SK-N-SH treated with all-trans-retinoic acid at 6 μM for 48 hours (cell line): ENCODE data around the gene ETV1.

ENCODE experiments used
- ARNTL ChIP-seq: fragments of 450-650 bp; formaldehyde crosslinking; IDR thresholded peaks from 2 replicates; pipeline ENCODE4 v1.5.0; 2020; ENCODE audit warnings: low read depth, mild to moderate bottlenecking, moderate library complexity, borderline replicate concordance
- ESRRG ChIP-seq: fragments of 250-450 bp; sonication (Bioruptor Pico); IDR thresholded peaks from 2 replicates; pipeline ENCODE4 v1.6.1; 2021; ENCODE audit warnings: mild to moderate bottlenecking
- PPARA ChIP-seq: fragments of 250-450 bp; sonication (Bioruptor Pico); IDR thresholded peaks from 2 replicates; pipeline ENCODE4 v1.5.0; 2020; ENCODE audit warnings: mild to moderate bottlenecking, borderline replicate concordance
- ZC3H10 ChIP-seq: fragments of 250-450 bp; sonication (Bioruptor Pico); IDR thresholded peaks from 2 replicates; pipeline ENCODE4 v1.5.1; 2021; ENCODE audit warnings: mild to moderate bottlenecking, moderate library complexity
- ZNF565 ChIP-seq: fragments of 450-650 bp; formaldehyde crosslinking; conservative IDR thresholded peaks from 2 replicates; pipeline ENCODE4 v1.5.0; 2020; ENCODE audit warnings: low read depth, mild to moderate bottlenecking, moderate library complexity
- ZNF70 ChIP-seq: fragments of 450-650 bp; formaldehyde crosslinking; IDR thresholded peaks from 2 replicates; pipeline ENCODE4 v1.5.0; 2020; ENCODE audit warnings: mild to moderate bottlenecking, moderate library complexity
- ZNF8 ChIP-seq: fragments of 450-650 bp; formaldehyde crosslinking; IDR thresholded peaks from 2 replicates; pipeline ENCODE4 v1.5.0; 2020; ENCODE audit warnings: mild to moderate bottlenecking, moderate library complexity
- TF ChIP-seq, protein P1 (sequence below): fragments of 250-450 bp; sonication (Bioruptor Pico); IDR thresholded peaks from 2 replicates; pipeline ENCODE4 v1.8.0; 2020; ENCODE audit warnings: mild to moderate bottlenecking, moderate library complexity, borderline replicate concordance
- TF ChIP-seq, protein P2 (sequence below): fragments of 250-450 bp; sonication (Bioruptor Pico); IDR thresholded peaks from 2 replicates; pipeline ENCODE4 v1.5.0; 2020; ENCODE audit warnings: mild to moderate bottlenecking, moderate library complexity

DNA sequence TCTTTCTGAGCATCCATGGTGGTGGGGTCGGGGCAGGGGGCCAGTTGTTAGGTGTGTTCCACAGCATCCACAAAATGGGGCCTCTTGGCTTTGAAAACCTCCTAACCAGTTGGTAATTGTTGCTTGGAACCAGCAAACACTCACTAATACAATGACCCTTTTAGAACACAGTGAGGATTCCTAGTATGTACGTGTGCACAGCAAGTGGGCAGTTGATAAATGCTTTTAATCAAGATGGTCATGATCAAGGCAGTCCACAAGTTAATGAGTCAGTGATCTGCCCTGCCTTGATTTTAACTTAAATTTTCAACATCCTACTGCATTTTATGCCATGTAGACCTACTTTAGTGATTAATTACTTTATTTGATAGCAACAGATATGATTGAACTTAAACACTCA, 103.1 kb downstream of the ETV1 start:
- TF ChIP-seq ESRRG (CRISPR knock-in tag) (no peak), ZNF565 (CRISPR knock-in tag) (no peak), ZNF70 (no peak), ZNF8 (no peak), ZC3H10 (CRISPR knock-in tag) (no peak), PPARA (CRISPR knock-in tag) (no peak), ARNTL (CRISPR knock-in tag) (no peak)
- TF ChIP-seq, protein P1, sequence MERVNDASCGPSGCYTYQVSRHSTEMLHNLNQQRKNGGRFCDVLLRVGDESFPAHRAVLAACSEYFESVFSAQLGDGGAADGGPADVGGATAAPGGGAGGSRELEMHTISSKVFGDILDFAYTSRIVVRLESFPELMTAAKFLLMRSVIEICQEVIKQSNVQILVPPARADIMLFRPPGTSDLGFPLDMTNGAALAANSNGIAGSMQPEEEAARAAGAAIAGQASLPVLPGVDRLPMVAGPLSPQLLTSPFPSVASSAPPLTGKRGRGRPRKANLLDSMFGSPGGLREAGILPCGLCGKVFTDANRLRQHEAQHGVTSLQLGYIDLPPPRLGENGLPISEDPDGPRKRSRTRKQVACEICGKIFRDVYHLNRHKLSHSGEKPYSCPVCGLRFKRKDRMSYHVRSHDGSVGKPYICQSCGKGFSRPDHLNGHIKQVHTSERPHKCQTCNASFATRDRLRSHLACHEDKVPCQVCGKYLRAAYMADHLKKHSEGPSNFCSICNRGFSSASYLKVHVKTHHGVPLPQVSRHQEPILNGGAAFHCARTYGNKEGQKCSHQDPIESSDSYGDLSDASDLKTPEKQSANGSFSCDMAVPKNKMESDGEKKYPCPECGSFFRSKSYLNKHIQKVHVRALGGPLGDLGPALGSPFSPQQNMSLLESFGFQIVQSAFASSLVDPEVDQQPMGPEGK (CRISPR knock-in tag): no peak
- TF ChIP-seq, protein P2, sequence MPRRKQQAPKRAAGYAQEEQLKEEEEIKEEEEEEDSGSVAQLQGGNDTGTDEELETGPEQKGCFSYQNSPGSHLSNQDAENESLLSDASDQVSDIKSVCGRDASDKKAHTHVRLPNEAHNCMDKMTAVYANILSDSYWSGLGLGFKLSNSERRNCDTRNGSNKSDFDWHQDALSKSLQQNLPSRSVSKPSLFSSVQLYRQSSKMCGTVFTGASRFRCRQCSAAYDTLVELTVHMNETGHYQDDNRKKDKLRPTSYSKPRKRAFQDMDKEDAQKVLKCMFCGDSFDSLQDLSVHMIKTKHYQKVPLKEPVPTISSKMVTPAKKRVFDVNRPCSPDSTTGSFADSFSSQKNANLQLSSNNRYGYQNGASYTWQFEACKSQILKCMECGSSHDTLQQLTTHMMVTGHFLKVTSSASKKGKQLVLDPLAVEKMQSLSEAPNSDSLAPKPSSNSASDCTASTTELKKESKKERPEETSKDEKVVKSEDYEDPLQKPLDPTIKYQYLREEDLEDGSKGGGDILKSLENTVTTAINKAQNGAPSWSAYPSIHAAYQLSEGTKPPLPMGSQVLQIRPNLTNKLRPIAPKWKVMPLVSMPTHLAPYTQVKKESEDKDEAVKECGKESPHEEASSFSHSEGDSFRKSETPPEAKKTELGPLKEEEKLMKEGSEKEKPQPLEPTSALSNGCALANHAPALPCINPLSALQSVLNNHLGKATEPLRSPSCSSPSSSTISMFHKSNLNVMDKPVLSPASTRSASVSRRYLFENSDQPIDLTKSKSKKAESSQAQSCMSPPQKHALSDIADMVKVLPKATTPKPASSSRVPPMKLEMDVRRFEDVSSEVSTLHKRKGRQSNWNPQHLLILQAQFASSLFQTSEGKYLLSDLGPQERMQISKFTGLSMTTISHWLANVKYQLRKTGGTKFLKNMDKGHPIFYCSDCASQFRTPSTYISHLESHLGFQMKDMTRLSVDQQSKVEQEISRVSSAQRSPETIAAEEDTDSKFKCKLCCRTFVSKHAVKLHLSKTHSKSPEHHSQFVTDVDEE (CRISPR knock-in tag): no peak
